A549 (cell line): ENCODE measurements around the gene MTHFR. TPM values are rescaled to one million over a fixed set of nuclear protein-coding genes. Genes with fewer than 3 reads are reported as not detected.

ENCODE experiments used
- ATAC-seq, 2 experiments: fragments of 200-7000 bp in 1 of 2; fragments of >200 bp in 1 of 2; cut with Nextera tagmentation in 1 of 2; cut with Tn5 transposase in 1 of 2; 3 replicates each; pipeline versions ENCODE4 v1.8.0 to v1.9.1; 2018 to 2020; ENCODE audit warnings: mild to moderate bottlenecking in 1 of 2, moderate library complexity in 1 of 2
- CTCF ChIA-PET: fragments of 300-600 bp; sonication (Branson Sonifier 250); formaldehyde crosslinking; extraction: SDS; loops from one replicate; lab custom pipeline; 2021; ENCODE audit warnings: antibody characterized with exemption, inconsistent platforms; lab: Yijun Ruan, JAX
- POLR2A ChIA-PET: fragments of 350-600 bp; formaldehyde crosslinking; extraction: SDS; loops from one replicate; lab custom pipeline; 2021; ENCODE audit warnings: antibody characterized with exemption, inconsistent platforms; lab: Yijun Ruan, JAX
- DNase-seq, 2 experiments: peaks; one replicate each; pipeline versions ENCODE4 v3.0.0 to v3.0.0-alpha.2; 2011 to 2016; ENCODE audit warnings: low read depth in 1 of 2, low spot score in 1 of 2
- FAIRE-seq: peaks from 2 replicates; lab custom pipeline; 2011; peaks lifted over from hg19 to GRCh38; lab: Jason Lieb, UNC
- H3K27ac ChIP-seq, 2 experiments: fragments of >200 bp; sonication (Bioruptor Twin); formaldehyde crosslinking; 3 replicates each; pipeline ENCODE4 v1.5.1; 2016 to 2017
- H3K4me1 ChIP-seq: fragments of >200 bp; sonication (Bioruptor Twin); formaldehyde crosslinking; 3 replicates; pipeline ENCODE4 v1.6.1; 2016
- H3K4me2 ChIP-seq: fragments of >200 bp; sonication (Bioruptor Twin); formaldehyde crosslinking; 3 replicates; pipeline ENCODE4 v1.6.1; 2016
- H3K4me3 ChIP-seq: fragments of >200 bp; sonication (Bioruptor Twin); formaldehyde crosslinking; 3 replicates; pipeline ENCODE4 v1.5.1; 2016
- H3K9me3 ChIP-seq: fragments of >200 bp; sonication (Bioruptor Twin); formaldehyde crosslinking; 3 replicates; pipeline ENCODE4 v1.6.1; 2016
- CBX2 ChIP-seq: fragments of 200-600 bp; sonication (generic); IDR thresholded peaks from 2 replicates; pipeline ENCODE4 v1.6.1; 2016; ENCODE audit warnings: low read depth, mild to moderate bottlenecking, borderline replicate concordance
- CEBPB ChIP-seq, 2 experiments: fragments of >200 bp in 1 of 2; sonication (Bioruptor Twin) in 1 of 2; formaldehyde crosslinking in 1 of 2; IDR thresholded peaks; 2 replicates each; pipeline ENCODE4 v1.6.1; 2012 to 2016
- CHD4 ChIP-seq: fragments of 200-600 bp; sonication (generic); IDR thresholded peaks from 2 replicates; pipeline ENCODE4 v1.6.1; 2016; ENCODE audit warnings: antibody characterized with exemption, mild to moderate bottlenecking, borderline replicate concordance
- EHF ChIP-seq: fragments of 250-450 bp; sonication (Bioruptor Pico); IDR thresholded peaks from 2 replicates; pipeline ENCODE4 v1.5.0; 2020; ENCODE audit warnings: mild to moderate bottlenecking
- FOSL2 ChIP-seq, 2 experiments: fragments of 450-650 bp in 1 of 2; fragments of >200 bp in 1 of 2; sonication (Bioruptor Twin) in 1 of 2; formaldehyde crosslinking; IDR thresholded peaks; 2 replicates each; pipeline versions ENCODE4 v1.5.0 to v1.6.1; 2016 to 2020; ENCODE audit warnings: mild to moderate bottlenecking in 1 of 2, moderate library complexity in 1 of 2
- HOXB13 ChIP-seq: fragments of 250-450 bp; sonication (Bioruptor Pico); IDR thresholded peaks from 2 replicates; pipeline ENCODE4 v1.5.0; 2020; ENCODE audit warnings: low read depth, mild to moderate bottlenecking, moderate library complexity
- JUNB ChIP-seq: fragments of >200 bp; sonication (Bioruptor Twin); formaldehyde crosslinking; IDR thresholded peaks from 2 replicates; pipeline ENCODE4 v1.6.1; 2016
- RAD21 ChIP-seq, 2 experiments: fragments of >200 bp in 1 of 2; sonication (Bioruptor Twin) in 1 of 2; formaldehyde crosslinking in 1 of 2; IDR thresholded peaks in 1 of 2; conservative IDR thresholded peaks in 1 of 2; 2 replicates in 1 of 2; 3 replicates in 1 of 2; pipeline ENCODE4 v1.6.1; 2012 to 2018; ENCODE audit warnings: inconsistent platforms in 1 of 2
- RCOR1 ChIP-seq: fragments of 150-350 bp; IDR thresholded peaks from 2 replicates; pipeline ENCODE4 v1.6.1; 2014; ENCODE audit warnings: antibody characterized with exemption, low read length, low read depth
- SREBF2 ChIP-seq: fragments of 450-650 bp; IDR thresholded peaks from 2 replicates; pipeline ENCODE4 v1.6.1; 2014; ENCODE audit warnings: mild to moderate bottlenecking, moderate library complexity
- ZSCAN20 ChIP-seq: fragments of 250-450 bp; sonication (Bioruptor Pico); IDR thresholded peaks from 2 replicates; pipeline ENCODE4 v1.8.0; 2022; ENCODE audit warnings: mild to moderate bottlenecking, moderate library complexity
- WGBS: methylation state at CpG from one replicate; pipeline ENCODE4 v1.1.6; 2017; ENCODE audit errors: missing lambda C conversion rate; 5-methylcytosine and 5-hydroxymethylcytosine counted together
- polyA plus RNA-seq, 4 experiments: library from polyadenylated mRNA; depleted of rRNA in 3 of 4; stranded (reverse); fragments of >200 nt; fragmentation: RNase III in 1 of 4; extraction: RNeasy Plus Mini Kit Qiagen cat#74134 plus additional on column Dnase treatment in 1 of 4; gene quantifications; 2 replicates in 3 of 4; 3 replicates in 1 of 4; pipeline ENCODE4 v1.2.3, GENCODE V29; 2011 to 2017
- TF ChIP-seq, protein P1 (sequence below): fragments of >200 bp; sonication (Bioruptor Twin); formaldehyde crosslinking; IDR thresholded peaks from 3 replicates; pipeline ENCODE4 v1.5.1; 2016
- TF ChIP-seq, protein P2 (sequence below): IDR thresholded peaks from 2 replicates; pipeline ENCODE4 v1.6.1; 2012
- TF ChIP-seq, protein P3 (sequence below): fragments of 200-600 bp; sonication (generic); IDR thresholded peaks from 2 replicates; pipeline ENCODE4 v1.6.1; 2016; ENCODE audit warnings: antibody characterized with exemption, mild to moderate bottlenecking, moderate library complexity
- TF ChIP-seq, protein P4 (sequence below): fragments of 250-450 bp; sonication (Bioruptor Pico); IDR thresholded peaks from 2 replicates; pipeline ENCODE4 v1.5.0; 2020; ENCODE audit warnings: low read depth, mild to moderate bottlenecking, moderate library complexity

Gene MTHFR
- polyA plus RNA-seq, 2 of the 4 experiments (the other 2 are of a cell fraction), result 4.5 to 5.2 TPM

DNA sequence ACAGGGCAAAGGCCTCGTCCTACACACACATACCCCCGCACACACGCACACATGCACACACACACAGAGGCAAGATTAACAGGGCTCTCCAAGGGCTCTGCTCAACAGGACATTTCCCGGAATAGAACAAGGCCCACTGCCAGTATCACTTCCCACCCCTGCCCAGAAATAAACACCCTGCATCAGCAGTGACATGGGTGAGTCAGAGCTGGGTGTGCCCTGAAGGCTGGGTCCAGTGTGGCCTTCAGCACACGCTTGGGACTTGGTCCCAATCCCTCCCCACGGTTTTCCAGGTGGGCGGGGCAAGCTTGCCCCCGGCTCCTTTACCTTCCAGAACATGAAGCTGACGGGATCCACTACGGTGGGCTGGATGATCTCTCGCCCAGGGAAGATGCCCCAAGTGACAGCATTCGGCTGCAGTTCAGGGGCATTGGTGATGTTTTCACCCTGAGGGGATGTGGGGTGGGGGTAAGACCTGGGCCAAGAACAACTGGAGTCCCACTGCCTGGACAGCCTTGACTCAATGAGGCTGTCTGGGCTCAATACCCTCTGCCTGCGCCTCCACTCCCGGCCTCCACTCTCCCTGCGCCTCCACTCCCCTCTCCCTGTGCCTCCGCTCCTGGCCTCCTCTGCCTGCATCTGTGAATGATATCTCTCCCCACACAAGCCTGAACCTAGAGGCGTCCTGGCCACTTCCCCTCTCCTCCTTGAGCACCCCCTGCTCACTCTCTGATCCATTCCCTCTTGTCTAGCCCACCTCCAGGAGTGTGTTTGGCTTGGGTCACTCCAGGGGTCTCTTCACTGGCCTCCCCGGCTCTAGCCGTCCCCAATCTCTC lies 14.7 kb downstream of the MTHFR start:
- TF ChIP-seq, protein P1, sequence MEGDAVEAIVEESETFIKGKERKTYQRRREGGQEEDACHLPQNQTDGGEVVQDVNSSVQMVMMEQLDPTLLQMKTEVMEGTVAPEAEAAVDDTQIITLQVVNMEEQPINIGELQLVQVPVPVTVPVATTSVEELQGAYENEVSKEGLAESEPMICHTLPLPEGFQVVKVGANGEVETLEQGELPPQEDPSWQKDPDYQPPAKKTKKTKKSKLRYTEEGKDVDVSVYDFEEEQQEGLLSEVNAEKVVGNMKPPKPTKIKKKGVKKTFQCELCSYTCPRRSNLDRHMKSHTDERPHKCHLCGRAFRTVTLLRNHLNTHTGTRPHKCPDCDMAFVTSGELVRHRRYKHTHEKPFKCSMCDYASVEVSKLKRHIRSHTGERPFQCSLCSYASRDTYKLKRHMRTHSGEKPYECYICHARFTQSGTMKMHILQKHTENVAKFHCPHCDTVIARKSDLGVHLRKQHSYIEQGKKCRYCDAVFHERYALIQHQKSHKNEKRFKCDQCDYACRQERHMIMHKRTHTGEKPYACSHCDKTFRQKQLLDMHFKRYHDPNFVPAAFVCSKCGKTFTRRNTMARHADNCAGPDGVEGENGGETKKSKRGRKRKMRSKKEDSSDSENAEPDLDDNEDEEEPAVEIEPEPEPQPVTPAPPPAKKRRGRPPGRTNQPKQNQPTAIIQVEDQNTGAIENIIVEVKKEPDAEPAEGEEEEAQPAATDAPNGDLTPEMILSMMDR, result no peak
- TF ChIP-seq FOSL2 (IDR thresholded peaks at IDR 0.05) (no peak), FOSL2 (CRISPR knock-in tag; IDR thresholded peaks at IDR 0.05) (peak; percentile 33; the same call in 1 of the 2 replicates)
- ChIA-PET CTCF (no interaction called here), POLR2A (interaction anchor here (1.0 kb wide), 1 partner anchor 15 kb away, joined by 4 read pairs; the partner anchor contains the start of genes CLCN6 and MTHFR)
- FAIRE-seq (no peak), DNase-seq (peak; percentile 33 to 71), ATAC-seq (peak; percentile 51 to 63; a peak in 4 of 6 replicates)
- Histone ChIP-seq H3K4me1 (peaks cover 22% of the 10 kb centered on the region), H3K27ac (peak overlapping the region in 1 of 2 experiments; percentile 60; a peak in 3 of 6 replicates), H3K4me2 (peak overlapping the region; percentile 21; the same call in 2 of the 3 replicates), H3K9me3 (no peaks in the 10 kb centered on the region), H3K4me3 (no peak overlapping the region)
- 88% methylated on average over 9 of the region's 19 CpGs for WGBS

DNA sequence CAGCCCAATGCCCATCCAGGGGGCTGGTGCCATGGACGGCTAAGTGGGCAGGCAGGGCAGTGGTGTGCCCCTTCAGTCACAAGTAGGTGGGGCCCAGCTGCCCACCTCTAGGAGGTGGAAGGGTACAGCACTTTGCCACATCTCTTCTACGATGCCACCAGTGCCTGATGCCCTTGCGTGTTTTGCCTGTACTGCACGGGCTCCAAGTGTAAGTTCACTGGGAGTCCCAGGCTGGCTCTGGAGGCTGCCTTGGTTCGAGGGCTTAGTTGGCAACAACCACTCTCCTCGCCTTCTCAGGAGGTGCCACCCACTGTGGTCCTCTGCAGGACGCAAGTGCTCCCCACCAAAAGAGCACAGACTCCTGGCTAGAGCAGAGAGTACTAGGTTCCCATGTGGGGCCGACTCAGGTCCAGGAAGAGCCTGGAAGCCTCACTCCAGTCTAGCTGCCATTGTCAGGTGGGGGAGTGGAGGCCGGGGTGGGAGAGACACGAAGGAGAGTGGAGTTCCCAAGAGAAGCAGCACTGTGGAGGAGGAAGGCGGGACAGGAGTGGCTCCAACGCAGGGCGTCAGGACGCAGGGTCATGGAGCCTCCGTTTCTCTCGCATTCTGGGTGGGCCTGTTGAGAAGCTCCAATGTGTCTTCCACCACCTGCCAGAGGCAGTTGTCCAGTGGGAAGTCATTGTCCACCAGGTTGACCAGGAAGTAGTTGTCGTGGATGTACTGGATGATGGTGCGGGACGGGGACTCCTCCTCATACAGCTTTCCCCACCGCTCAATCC lies 15.5 kb downstream of the MTHFR start:
- H3K4me3 ChIP-seq, result no peak overlapping the region
- peaks cover 22% of the 10 kb centered on the region for H3K4me1 ChIP-seq
- ChIA-PET CTCF (no interaction called here), POLR2A (interaction anchor here (0.6 to 1.0 kb wide), 2 partner anchors 16 to 909 kb away, joined by 3 to 4 read pairs; partner anchors contain the start of genes CLCN6 and MTHFR)
- TF ChIP-seq CBX2 (no peak), RAD21 (conservative IDR thresholded peaks at IDR 0.05 in 1 of 2, IDR thresholded peaks at IDR 0.05 in 1 of 2) (no peak)
- TF ChIP-seq, protein P2, sequence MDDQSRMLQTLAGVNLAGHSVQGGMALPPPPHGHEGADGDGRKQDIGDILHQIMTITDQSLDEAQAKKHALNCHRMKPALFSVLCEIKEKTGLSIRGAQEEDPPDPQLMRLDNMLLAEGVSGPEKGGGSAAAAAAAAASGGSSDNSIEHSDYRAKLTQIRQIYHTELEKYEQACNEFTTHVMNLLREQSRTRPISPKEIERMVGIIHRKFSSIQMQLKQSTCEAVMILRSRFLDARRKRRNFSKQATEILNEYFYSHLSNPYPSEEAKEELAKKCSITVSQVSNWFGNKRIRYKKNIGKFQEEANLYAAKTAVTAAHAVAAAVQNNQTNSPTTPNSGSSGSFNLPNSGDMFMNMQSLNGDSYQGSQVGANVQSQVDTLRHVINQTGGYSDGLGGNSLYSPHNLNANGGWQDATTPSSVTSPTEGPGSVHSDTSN, result no peak
- peak overlapping the region; percentile 21; the same call in 2 of the 3 replicates for H3K4me2 ChIP-seq
- FAIRE-seq, result no peak
- WGBS, result 96% methylated on average over 16 of the region's 20 CpGs
- peak overlapping the region in 1 of 2 experiments; percentile 60; a peak in 3 of 6 replicates for H3K27ac ChIP-seq
- DNase-seq, result no peak
- H3K9me3 ChIP-seq, result no peaks in the 10 kb centered on the region
- no peak for ATAC-seq

DNA sequence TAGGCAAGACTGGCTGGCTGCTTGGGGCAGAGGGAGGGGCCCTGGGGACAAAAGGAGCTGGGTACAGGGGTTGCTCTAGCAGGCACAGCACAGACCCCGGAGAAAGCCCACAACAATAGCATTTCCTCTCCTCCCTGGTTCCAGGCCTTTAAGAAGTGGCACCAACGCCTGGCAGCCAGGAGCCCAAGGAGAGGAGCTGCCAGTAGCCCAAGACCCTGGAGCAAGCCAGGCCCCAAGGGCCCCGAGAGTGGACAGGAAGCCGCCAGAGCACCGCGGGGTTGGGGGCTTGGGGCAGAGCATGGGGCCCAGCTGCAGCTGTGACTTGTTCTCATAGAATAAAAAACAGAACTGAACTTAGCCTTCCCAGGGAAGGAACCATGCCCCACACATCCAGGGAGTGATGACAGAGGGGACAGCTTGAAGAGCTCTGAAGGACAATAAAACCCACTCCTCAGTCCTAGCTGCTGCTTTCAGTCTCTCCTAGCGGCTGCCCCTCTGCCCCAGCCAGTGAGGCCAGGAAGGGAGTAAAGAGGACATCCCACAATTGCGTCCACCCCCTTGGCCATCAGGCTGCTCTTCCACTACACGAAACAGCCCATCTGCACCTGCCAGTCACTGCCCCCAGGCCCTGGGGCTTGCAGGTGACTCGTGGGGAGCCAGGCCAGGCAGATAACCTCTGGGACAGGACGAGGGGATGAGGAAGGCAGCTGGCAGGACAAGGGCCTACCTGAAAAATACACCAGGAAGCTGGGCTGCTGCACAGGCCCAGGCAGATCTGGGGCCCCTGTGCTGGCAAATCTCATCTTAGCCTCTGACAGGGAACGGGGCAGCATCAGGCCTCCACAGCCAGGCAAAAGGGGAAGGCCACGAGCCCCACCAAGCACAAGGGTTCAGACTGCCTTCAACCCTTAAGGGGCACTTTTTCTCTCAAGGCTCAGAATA lies 16.4 kb downstream of the MTHFR start:
- no peak for ATAC-seq
- ChIA-PET CTCF (interaction anchor here (1.4 kb wide), 1 partner anchor 70 kb away, joined by 4 read pairs; no protein-coding TSS in a partner anchor), POLR2A (no interaction called here)
- Histone ChIP-seq H3K4me3 (no peak overlapping the region), H3K4me2 (no peak overlapping the region), H3K4me1 (peaks cover 22% of the 10 kb centered on the region), H3K9me3 (no peaks in the 10 kb centered on the region), H3K27ac (no peak overlapping the region; a peak in 1 of 6 replicates)
- WGBS, result 80% methylated on average over 5 of the region's 13 CpGs
- no peak for DNase-seq
- TF ChIP-seq SREBF2 (no peak), CEBPB (IDR thresholded peaks at IDR 0.05) (no peak), ZSCAN20 (CRISPR knock-in tag) (no peak), EHF (no peak), RAD21 (conservative IDR thresholded peaks at IDR 0.05 in 1 of 2, IDR thresholded peaks at IDR 0.05 in 1 of 2) (no peak), CHD4 (no peak), HOXB13 (CRISPR knock-in tag) (no peak), FOSL2 (IDR thresholded peaks at IDR 0.05) (no peak), FOSL2 (CRISPR knock-in tag; IDR thresholded peaks at IDR 0.05) (no peak), JUNB (no peak), RCOR1 (no peak)
- TF ChIP-seq, protein P3, sequence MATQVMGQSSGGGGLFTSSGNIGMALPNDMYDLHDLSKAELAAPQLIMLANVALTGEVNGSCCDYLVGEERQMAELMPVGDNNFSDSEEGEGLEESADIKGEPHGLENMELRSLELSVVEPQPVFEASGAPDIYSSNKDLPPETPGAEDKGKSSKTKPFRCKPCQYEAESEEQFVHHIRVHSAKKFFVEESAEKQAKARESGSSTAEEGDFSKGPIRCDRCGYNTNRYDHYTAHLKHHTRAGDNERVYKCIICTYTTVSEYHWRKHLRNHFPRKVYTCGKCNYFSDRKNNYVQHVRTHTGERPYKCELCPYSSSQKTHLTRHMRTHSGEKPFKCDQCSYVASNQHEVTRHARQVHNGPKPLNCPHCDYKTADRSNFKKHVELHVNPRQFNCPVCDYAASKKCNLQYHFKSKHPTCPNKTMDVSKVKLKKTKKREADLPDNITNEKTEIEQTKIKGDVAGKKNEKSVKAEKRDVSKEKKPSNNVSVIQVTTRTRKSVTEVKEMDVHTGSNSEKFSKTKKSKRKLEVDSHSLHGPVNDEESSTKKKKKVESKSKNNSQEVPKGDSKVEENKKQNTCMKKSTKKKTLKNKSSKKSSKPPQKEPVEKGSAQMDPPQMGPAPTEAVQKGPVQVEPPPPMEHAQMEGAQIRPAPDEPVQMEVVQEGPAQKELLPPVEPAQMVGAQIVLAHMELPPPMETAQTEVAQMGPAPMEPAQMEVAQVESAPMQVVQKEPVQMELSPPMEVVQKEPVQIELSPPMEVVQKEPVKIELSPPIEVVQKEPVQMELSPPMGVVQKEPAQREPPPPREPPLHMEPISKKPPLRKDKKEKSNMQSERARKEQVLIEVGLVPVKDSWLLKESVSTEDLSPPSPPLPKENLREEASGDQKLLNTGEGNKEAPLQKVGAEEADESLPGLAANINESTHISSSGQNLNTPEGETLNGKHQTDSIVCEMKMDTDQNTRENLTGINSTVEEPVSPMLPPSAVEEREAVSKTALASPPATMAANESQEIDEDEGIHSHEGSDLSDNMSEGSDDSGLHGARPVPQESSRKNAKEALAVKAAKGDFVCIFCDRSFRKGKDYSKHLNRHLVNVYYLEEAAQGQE, result no peak
- TF ChIP-seq, protein P4, sequence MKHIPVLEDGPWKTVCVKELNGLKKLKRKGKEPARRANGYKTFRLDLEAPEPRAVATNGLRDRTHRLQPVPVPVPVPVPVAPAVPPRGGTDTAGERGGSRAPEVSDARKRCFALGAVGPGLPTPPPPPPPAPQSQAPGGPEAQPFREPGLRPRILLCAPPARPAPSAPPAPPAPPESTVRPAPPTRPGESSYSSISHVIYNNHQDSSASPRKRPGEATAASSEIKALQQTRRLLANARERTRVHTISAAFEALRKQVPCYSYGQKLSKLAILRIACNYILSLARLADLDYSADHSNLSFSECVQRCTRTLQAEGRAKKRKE (CRISPR knock-in tag), result no peak
- FAIRE-seq, result no peak
